Small intestine (tissue), 7 donors: ENCODE results near the gene TNFRSF9. TPM values are rescaled to one million over a fixed set of nuclear protein-coding genes. Genes with fewer than 3 reads are reported as not detected.

Experiments
- DNase-seq, 2 donors: peaks; one replicate each; pipeline versions ENCODE4 v3.0.0 to v3.0.0-alpha.2; 2013
- FAIRE-seq: peaks from 2 replicates; lab custom pipeline; 2012; peaks lifted over from hg19 to GRCh38; lab: Jason Lieb, UNC
- H3K27ac ChIP-seq, 3 donors: one replicate each; pipeline ENCODE4 v1.5.1; 2013; ENCODE audit warnings: low read length in 2 of 3, mild to moderate bottlenecking in 2 of 3, control low read depth in 1 of 3, inconsistent platforms in 1 of 3, low read depth in 1 of 3, moderate library complexity in 1 of 3
- H3K27me3 ChIP-seq, 3 donors: one replicate each; pipeline ENCODE4 v1.6.1; 2013; ENCODE audit warnings: low read length in 3 of 3, inconsistent platforms in 1 of 3; ENCODE audit not compliant: control insufficient read depth in 3 of 3, insufficient read depth in 3 of 3
- H3K36me3 ChIP-seq, 3 donors: one replicate each; pipeline ENCODE4 v1.6.1; 2013; ENCODE audit warnings: low read length in 3 of 3, inconsistent platforms in 1 of 3, low read depth in 1 of 3, mild to moderate bottlenecking in 1 of 3, moderate library complexity in 1 of 3; ENCODE audit not compliant: control insufficient read depth in 3 of 3, insufficient read depth in 2 of 3
- H3K4me1 ChIP-seq, 3 donors: one replicate each; pipeline ENCODE4 v1.6.1; 2013; ENCODE audit warnings: low read length in 2 of 3, inconsistent platforms in 1 of 3, low read depth in 1 of 3, mild to moderate bottlenecking in 1 of 3, moderate library complexity in 1 of 3; ENCODE audit not compliant: control insufficient read depth in 3 of 3, insufficient read depth in 2 of 3
- H3K4me3 ChIP-seq, 3 donors: one replicate each; pipeline ENCODE4 v1.5.1; 2013; ENCODE audit warnings: low read length in 3 of 3, control low read depth in 1 of 3, inconsistent platforms in 1 of 3, low read depth in 1 of 3, mild to moderate bottlenecking in 1 of 3, moderate library complexity in 1 of 3
- H3K9me3 ChIP-seq, 2 donors: one replicate each; pipeline ENCODE4 v1.6.1; 2013; ENCODE audit warnings: low read depth in 1 of 2, low read length in 1 of 2; ENCODE audit not compliant: control insufficient read depth in 2 of 2, insufficient read depth in 1 of 2
- WGBS, 3 donors: extraction: QIAGEN DNeasy Blood & Tissue Kit; methylation state at CpG; one replicate each; pipeline ENCODE4 v1.1.7; 2013; 5-methylcytosine and 5-hydroxymethylcytosine counted together
- polyA plus RNA-seq, 4 donors: library from polyadenylated mRNA; stranded (reverse) in 3 of 4; unstranded in 1 of 4; fragments of 200-250 nt in 3 of 4; fragments of 120-200 nt in 1 of 4; gene quantifications; one replicate each; pipeline versions ENCODE4 v1.2.1 to v1.2.3, GENCODE V29; 2013
- donor health status: healthy with polysubstance abuse.
- donor health status: control.
- donor health status: control.
- donor health status: Bipolar disorder and iron deficiency.
- donor health status: healthy.

TNFRSF9 gene
- polyA plus RNA-seq, 4 donors, result 0.13 to 0.38 TPM; not detected in 2

DNA sequence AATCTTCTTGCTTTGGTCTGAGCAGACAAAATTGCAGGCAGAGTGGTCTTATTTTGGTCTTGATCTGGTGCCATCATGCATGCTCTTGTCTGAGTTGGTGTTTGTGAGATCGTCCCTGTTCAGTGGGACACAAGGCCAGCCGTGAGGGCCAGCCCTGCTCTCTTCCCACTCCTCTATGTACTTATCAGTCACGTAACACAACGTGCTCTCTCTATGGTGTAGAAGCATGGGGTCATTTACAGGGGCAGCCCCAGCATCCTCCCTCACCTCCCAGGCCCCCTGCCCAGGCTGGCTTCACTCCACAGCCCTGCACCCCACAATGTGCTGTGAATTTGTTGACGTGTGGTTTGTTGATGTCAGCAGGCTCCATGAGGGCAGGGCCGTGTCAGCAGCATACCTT is 69.5 kb downstream of the TNFRSF9 start:
- no peak for FAIRE-seq
- H3K27ac ChIP-seq, result no peak overlapping the region
- no peaks in the 10 kb centered on the region for H3K36me3 ChIP-seq
- no peak for DNase-seq
- no peak overlapping the region for H3K4me3 ChIP-seq
- WGBS, 3 donors, result 74 to 81% (median 74%) methylated on average over 6 of the region's 6 CpGs
- H3K9me3 ChIP-seq, result no peaks in the 10 kb centered on the region
- no peaks in the 10 kb centered on the region for H3K27me3 ChIP-seq
- H3K4me1 ChIP-seq, result no peaks in the 10 kb centered on the region

DNA sequence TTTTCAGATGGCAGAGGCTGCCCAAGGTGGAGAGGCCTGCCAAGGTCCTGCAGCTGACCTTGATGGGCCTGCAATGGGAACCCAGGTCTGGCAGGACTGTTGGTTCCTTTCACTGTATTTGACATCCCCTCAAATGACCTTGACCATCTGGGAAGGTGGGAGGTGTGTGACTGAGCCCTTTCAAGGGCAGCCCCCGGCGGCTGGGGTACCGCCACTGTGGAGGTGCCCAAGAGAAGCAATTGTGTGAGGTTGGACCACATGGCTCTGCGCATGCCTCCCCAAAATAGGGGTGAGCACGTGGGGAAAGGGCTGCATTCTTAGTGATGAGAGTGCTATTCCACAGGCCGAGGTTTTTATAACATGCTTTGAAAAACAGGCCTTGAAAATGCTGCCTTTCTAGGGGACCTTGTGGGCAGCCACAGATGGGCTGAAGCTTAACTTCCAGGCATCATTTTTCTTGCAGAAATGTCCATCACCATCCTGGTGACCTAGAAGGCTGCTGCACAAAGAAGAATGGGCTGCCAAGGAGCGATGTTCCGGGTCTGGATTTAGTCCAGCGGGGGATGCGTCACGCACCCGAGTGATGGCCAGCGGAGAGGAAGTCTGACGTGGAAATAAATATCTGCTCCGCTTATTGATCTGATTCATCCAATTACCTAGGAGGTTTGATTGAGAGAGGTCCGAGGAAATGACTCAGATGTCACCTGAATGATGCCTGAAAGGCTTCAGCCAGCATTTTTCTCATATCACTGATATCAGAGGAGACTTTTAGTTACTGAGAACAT is 71.3 kb downstream of the TNFRSF9 start:
- FAIRE-seq, result no peak
- DNase-seq, result no peak
- no peaks in the 10 kb centered on the region for H3K27me3 ChIP-seq
- no peak overlapping the region for H3K27ac ChIP-seq
- 86 to 90% (median 89%) methylated on average over 16 of the region's 16 CpGs for WGBS, 3 donors
- no peaks in the 10 kb centered on the region for H3K9me3 ChIP-seq
- no peaks in the 10 kb centered on the region for H3K36me3 ChIP-seq
- no peak overlapping the region for H3K4me3 ChIP-seq
- no peaks in the 10 kb centered on the region for H3K4me1 ChIP-seq

DNA sequence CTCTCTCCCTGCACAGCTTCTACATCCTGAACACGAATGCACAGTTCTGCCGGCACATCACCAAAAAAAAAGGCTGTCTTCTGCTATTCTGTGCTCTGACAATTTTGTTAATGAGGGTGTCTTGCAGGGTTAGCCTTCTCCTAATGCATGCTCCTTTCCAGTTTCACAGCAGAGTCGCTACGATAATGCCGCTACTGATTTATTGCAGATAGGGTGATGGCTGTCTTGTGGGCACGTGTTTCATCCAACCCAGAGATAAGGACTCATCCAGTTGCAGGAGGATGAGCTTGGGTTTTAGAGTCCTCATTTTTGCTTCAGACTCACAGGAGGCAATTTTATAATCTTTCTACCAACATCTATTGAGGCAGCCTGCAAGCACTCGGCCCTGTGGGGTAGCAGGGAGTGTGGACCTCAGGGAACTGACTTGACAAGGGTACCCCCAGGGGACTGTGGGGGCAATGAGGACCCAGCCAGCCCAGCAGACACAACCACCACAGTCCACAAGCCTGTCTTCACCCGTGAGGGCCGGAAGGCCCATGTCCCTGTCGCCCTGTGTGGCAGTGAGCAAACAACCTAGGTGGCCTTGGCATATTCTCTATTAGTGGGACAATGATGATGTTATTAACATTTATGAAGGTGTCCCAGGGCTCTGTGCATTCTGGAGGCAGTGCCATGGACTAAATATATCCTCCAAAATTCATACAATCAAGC is 72.4 kb downstream of the TNFRSF9 start:
- no peaks in the 10 kb centered on the region for H3K9me3 ChIP-seq
- H3K27me3 ChIP-seq, result no peaks in the 10 kb centered on the region
- no peaks in the 10 kb centered on the region for H3K36me3 ChIP-seq
- H3K4me1 ChIP-seq, result no peaks in the 10 kb centered on the region
- FAIRE-seq, result no peak
- WGBS, 3 donors, result 73 to 82% (median 79%) methylated on average over 10 of the region's 10 CpGs
- H3K4me3 ChIP-seq, result no peak overlapping the region
- no peak overlapping the region for H3K27ac ChIP-seq
- DNase-seq, result no peak

GRCh38 chr1:7865978-7866377 is 74.7 kb downstream of the TNFRSF9 start:
- no peak for FAIRE-seq
- WGBS, 3 donors, result 87 to 89% (median 89%) methylated on average over 16 of the region's 16 CpGs
- no peak for DNase-seq
- Histone ChIP-seq H3K4me3 (no peak overlapping the region), H3K4me1 (no peaks in the 10 kb centered on the region), H3K27ac (no peak overlapping the region), H3K36me3 (no peaks in the 10 kb centered on the region), H3K27me3 (no peaks in the 10 kb centered on the region), H3K9me3 (no peaks in the 10 kb centered on the region)

Other genes starting within 250 kb of the TNFRSF9 start
- gene VAMP3, start 169.5 kb downstream of the TNFRSF9 start, polyA plus RNA-seq, result 100 to 1,000 TPM in 1 of 4 donors, 10 to 100 TPM in 3; 51.8 to 117 (median 79.8) TPM
- 1 to 10 TPM; 2.5 to 4.9 (median 3.5) TPM for gene PER3, start 156.5 kb downstream of the TNFRSF9 start, polyA plus RNA-seq
- 1 to 10 TPM in 1 of 4 donors, under 1 TPM in 2, not detected in 1; 0.33 to 1.9 (median 0.68) TPM for gene UTS2, start 87.8 kb downstream of the TNFRSF9 start, polyA plus RNA-seq
- gene PARK7, start 20.9 kb upstream of the TNFRSF9 start, polyA plus RNA-seq, result 100 to 1,000 TPM; 199 to 297 (median 222) TPM
- 10 to 100 TPM; 22.8 to 39.1 (median 34.1) TPM for gene ERRFI1, start 85.5 kb upstream of the TNFRSF9 start, polyA plus RNA-seq